Fibroblast of skin of back (primary cell): Measurements from ENCODE around the gene GRM2.
"Not testable (repeated sequence)": the region's sequence is repeated elsewhere in the genome, so short reads cannot be mapped to it uniquely, and the experiment has no call there.

Experiments
- DNase-seq: peaks from one replicate; pipeline ENCODE4 v3.0.0-alpha.2; 2013

Gene GRM2

DNA sequence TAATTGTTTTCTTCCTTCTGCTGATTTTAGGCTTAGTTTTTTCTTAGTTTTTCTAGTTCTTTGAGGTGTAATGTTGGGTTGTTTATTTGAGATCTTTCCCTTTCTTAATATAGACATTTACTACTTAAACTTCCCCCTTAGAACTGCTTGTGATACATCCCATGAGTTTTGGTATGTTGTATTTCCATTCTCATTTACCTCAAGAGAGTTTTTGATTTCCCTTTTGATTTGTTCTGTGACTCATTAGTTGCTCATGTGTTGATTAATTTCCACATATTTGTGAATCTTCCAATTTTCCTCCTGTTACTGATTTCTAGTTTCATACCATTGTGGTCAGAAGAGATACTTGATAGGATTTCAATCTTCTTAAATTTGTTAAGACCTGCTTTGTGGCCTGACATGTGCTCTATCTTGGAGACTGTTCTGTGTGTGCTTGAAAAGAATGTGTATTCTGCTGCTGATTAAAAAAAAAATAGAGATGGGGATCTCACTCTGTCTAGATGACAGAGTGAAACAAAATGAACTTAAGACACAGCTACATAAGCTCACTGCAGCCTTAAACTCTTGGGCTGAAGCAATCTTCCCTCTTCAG is 22.3 kb downstream of the GRM2 start:
- DNase-seq: no peak

DNA sequence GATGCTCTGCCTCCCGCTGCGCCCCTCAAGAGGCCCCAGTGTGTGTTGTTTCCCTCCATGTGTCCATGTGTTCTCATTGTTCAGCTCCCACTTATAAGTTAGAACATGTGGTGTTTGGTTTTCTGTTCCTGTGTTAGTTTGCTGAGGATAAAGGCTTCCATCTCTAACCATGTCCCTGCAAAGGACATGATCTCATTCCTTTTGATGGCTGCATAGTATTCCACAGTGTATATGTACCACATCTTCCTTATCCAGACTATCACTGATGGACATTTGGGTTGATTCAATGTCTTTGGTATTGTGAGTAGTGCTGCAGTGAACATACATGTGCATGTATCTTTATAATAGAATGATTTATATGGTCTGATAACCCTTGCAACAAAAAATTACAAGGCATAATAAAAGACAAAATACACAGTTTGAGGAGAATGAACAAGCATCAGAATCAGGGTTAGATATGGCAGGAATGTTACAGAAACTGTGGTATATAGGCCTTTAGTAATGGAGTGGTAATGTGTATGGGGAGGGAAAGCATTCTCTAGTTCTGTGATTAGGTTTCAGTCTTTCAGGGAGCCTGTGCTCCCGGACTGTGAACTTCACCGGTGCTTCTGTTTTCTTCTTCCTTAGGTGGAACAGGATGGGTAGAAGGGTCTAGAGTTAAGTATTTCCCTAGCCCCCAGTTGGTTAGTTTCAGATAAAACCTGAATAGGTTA is 27.1 kb downstream of the GRM2 start:
- DNase-seq: no peak

DNA sequence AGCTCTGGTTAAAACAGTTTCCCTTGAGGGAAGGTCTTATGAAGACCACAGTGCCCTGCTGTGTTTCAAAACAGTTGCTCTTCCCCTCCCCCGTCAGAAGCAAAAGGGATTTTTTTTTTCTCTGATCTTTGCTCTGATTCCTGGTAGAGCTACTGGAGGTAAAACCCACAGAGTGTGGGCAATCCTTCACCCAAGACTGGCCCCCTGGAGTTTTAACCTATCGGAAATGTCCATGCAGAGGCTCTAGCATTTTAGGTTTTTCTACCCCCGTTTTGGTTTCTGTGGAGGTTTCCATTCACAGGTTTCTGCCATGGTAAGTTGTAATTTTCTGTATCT is 27.7 kb downstream of the GRM2 start:
- DNase-seq: no peak

DNA sequence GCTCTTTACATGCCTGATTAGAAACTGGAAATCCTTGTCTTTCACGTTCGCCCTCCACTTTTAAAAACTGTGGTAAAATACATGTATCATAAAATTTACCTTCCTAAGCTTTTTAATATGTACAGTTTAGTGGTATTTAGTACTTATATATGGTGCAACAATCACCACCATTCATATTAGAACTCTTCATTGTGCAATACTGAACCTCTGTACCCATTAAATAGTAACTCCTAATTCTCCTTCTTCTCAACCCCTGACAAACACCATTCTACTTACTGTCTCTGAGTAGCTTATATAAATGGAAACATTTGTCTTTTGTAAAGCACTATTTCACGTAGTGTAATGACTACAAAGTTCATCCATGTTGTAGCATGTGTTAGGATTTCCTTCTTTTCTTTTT is 28.2 kb downstream of the GRM2 start:
- no peak for DNase-seq

DNA sequence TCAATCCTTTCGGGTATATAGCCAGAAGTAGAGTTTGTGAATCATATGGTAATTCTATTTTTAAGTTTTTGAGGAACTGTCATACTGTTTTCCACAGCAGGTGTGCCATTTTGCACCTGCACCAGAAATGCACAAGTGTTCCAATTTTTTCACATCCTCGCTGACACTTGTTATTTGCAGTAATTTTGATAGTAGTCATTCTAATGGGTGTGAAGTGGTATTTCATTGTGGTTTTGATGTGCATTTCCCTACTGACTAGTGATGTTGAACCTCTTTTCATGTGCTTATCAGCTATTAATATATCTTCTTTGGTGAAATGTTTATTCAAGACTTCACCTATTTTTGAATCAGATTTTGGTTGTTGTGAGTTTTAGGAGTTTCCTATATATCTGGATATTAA is 29.1 kb downstream of the GRM2 start:
- DNase-seq: no peak

DNA sequence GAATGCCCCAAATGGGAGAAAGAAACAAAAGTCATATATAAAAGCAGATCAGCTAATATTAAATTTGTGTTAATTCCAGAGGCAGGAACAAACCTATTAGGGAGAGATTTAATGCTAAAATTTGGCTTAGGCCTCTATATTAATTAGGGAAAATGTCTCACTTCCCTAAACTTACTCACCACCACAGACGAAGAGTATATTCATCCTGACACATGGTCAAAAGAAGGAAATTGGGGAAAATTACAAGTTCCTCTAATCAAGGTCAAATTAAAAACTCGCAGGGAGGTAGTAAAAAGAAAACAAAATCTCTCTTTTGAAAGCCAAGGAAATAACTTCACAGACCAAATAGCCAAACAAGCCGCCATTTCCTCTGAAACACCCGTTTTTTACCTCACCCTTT is 32.2 kb downstream of the GRM2 start:
- no peak for DNase-seq

DNA sequence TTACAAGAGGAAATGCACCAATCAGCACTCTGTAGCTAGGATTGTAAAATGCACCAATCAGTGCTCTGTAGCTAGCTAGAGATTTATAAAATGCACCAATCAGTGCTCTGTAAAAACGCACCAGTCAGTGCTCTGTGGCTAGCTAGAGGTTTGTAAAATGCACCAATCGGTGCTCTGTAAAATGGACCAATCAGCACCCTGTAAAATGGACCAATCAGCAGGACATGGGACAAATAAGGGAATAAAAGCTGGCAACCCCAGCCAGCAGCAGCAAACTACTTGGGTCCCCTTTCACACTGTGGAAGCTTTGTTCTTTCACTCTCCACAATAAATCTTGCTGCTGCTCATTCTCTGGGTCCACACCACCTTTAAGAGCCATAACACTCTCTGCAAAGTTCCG is 35.5 kb downstream of the GRM2 start:
- not testable (repeated sequence) for DNase-seq

DNA sequence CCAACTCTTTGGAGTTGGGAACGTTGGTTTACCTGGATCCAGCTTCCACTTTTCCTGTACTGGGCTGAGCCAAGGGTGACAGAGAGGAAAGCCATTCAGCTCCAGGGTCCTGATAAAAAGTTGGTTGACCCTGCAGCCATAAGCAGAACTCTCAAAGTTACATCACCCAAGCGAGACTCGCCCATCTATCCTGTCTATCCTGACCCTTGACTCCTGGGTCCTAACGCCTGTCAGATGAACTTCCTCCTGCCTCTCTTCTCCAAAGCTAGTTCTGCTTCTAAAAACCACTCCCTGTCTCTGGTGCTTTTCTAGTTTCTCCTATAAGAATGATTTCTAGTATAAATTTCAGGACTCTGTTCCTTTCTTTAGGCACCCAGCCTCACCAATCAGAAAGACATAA is 36.1 kb downstream of the GRM2 start:
- DNase-seq: not testable (repeated sequence)

DNA sequence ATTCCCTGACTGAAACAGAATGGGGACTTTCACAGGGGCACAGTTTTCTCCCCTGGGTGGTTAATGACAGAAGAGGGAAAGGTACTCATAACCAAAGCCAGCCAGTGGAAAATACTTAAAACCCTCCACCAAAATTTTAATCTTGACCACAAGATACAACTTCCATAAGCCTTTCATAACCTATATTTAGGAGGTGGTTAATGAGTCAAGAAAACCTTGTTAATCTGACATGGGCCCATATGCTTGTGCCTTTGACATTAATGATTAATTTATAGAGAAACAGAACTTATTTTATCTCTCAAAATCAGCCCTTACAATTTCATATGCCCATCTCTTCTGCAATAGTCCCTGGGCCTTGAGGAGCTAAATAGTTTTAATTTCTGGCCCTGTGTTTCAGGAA is 41.0 kb downstream of the GRM2 start:
- DNase-seq: no peak

DNA sequence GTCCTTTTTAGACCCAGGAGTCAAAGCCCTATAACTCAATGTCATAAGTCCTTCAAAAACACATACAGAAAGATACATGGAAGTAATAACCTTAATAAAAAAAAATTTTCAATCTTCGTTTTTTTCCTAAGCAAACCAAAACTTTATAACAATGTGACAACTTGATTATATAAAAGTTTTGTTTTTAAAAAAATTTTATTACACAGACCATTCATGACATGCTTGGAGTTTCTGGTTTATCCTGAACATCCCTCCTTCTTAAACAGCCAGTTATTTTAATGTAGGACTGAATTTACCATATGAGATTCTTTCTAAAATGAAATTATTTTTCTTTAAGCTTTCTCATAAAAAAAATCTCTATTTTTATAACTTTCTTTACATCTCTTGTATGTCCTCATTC is 41.5 kb downstream of the GRM2 start:
- no peak for DNase-seq

DNA sequence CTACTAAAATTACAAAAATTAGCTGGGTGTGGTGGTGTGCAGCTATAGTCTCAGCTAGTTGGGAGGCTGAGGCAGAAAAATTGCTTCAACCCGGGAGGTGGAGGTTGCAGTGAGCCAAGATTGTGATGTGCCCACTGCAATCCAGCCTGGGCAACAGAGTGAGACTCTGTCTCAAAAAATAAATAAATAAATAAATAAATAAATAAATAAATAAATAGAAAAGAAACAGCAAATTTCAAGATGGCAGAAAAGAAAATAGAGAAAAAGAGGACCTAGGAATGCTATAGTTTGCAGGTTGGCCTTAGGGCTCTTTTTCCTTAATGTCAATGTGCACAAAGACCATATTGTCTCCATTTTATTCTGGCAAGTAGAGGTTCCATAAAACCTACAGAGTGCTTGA is 44.0 kb downstream of the GRM2 start:
- no peak for DNase-seq

DNA sequence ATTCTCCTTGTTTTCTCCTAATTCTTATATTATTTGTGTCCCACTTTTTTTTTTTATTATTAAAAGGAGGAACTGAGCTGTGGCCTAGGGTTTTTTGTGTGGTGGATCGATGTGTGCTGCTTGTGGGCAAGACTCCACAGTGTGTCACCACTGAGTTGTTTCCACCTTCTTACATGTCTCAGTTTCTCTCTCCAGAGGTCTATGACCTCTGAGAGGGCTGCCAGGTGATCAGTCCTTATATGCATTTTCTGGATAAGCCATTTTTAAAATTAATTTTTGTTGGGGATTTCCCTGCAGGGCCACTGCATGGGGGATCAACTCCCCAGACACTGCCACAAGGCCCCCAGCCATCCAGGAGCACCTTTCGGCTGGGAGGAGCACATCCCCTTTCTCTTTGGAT is 44.4 kb downstream of the GRM2 start:
- no peak for DNase-seq

DNA sequence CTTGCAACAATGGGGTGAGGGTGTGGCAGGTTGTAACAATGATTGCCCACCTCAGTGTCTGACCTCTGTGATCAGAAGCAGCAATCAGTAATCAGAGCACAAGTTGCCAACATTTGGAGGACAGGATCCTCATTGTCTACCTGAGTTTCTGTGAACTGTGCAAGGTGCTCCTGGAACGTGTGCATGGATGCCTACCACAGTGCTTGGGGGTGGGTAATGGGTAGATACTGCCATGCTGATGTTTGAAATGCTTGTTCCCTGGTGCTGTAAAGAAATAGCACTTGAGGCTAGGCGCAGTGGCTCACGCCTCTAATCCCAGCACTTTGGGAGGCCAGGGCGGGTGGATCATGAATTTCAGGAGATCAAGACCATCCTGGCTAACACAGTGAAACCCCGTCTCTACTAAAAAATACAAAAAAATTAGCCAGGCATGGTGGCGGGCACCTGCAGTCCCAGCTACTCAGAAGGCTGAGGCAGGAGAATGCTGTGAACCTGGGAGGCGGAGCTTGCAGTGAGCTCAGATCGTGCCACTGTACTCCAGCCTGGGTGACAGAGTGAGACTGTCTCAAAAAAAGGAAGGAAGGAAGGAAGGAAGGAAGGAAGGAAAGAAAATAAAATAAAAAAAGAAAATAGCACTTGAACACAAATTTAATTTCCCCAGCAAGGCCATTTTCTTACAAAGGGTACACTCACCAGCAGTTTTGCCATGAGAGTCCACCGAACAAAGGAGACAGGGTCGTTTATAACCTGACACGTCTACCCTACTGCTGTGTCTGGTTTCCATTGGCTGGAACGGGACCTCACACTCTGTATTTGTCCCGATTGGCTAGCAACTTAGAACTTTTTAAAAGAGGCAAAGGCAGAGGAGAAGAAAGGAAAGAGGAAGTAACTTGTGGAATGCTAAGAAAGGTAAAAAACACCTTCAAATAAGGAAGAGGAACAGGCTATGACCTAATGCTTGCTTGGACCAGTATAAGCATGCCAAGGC is 47.2 kb downstream of the GRM2 start:
- not testable (repeated sequence) for DNase-seq

DNA sequence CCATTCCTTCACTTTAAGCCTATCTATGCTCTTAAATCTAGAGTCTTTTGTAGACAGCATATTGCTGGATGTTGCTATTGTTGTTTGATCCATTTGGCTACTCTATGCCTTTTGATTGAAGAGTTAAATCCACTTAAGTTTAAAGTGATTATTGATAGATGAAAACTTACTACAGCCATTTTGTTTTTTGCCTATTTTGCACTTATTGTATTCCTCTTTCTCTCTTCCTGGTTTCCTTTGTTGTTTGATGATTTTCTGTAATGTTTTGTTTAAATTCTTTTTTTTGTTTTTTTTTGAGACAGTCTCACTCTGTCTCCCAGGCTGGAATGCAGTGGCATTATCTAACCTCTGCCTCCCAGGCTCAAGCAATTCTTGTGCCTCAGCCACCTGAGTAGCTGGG is 52.3 kb downstream of the GRM2 start:
- no peak for DNase-seq
